ENCODE data around the gene KCND3. TPM values are rescaled to one million over a fixed set of nuclear protein-coding genes. Genes with fewer than 3 reads are reported as not detected.

The KCND3 gene
- total RNA-seq, 1 donor from 2014 or later: 0.31 TPM

- peaks cover 70% of the 10 kb centered on the region for H3K27me3 Mint-ChIP-seq (ENCODE audit: low read depth)
- H3K9me3 Mint-ChIP-seq: no peaks in the 10 kb centered on the region
- no peaks in the 10 kb centered on the region for H3K36me3 Mint-ChIP-seq
- no peak for TF ChIP-seq CTCF (IDR thresholded peaks at IDR 0.05; ENCODE audit: unreplicated experiment)
- no peak overlapping the region for H3K27ac Mint-ChIP-seq
- no peaks in the 10 kb centered on the region for H3K4me1 Mint-ChIP-seq
- no peak overlapping the region for H3K4me3 Mint-ChIP-seq
- DNase-seq (ENCODE audit: low spot score in 2 of 2, unreplicated experiment in 2 of 2): no peak
Measured at GRCh38 chr1:111958075-111958474, 31.4 kb downstream of the KCND3 start.

- Mint-ChIP-seq H3K4me1 (no peaks in the 10 kb centered on the region), H3K27me3 (ENCODE audit: low read depth) (peaks cover 72% of the 10 kb centered on the region), H3K4me3 (no peak overlapping the region), H3K36me3 (no peaks in the 10 kb centered on the region), H3K9me3 (no peaks in the 10 kb centered on the region), H3K27ac (no peak overlapping the region)
- TF ChIP-seq CTCF (IDR thresholded peaks at IDR 0.05; ENCODE audit: unreplicated experiment): no peak
- DNase-seq (ENCODE audit: low spot score in 2 of 2, unreplicated experiment in 2 of 2): no peak
Measured at GRCh38 chr1:111956155-111956771, 33.2 kb downstream of the KCND3 start.

GRCh38 chr1:111955755-111956154, 33.7 kb downstream of the KCND3 start:
- no peak for TF ChIP-seq CTCF (IDR thresholded peaks at IDR 0.05; ENCODE audit: unreplicated experiment)
- no peak overlapping the region for H3K4me3 Mint-ChIP-seq
- no peaks in the 10 kb centered on the region for H3K4me1 Mint-ChIP-seq
- H3K36me3 Mint-ChIP-seq: no peaks in the 10 kb centered on the region
- DNase-seq (ENCODE audit: low spot score in 2 of 2, unreplicated experiment in 2 of 2): no peak
- H3K9me3 Mint-ChIP-seq: no peaks in the 10 kb centered on the region
- H3K27me3 Mint-ChIP-seq (ENCODE audit: low read depth): peaks cover 71% of the 10 kb centered on the region
- no peak overlapping the region for H3K27ac Mint-ChIP-seq

- DNase-seq (ENCODE audit: low spot score in 2 of 2, unreplicated experiment in 2 of 2): no peak
- Mint-ChIP-seq H3K27ac (no peak overlapping the region), H3K4me3 (no peak overlapping the region), H3K27me3 (ENCODE audit: low read depth) (peaks cover 57% of the 10 kb centered on the region), H3K4me1 (no peaks in the 10 kb centered on the region), H3K9me3 (no peaks in the 10 kb centered on the region), H3K36me3 (no peaks in the 10 kb centered on the region)
- TF ChIP-seq CTCF (IDR thresholded peaks at IDR 0.05; ENCODE audit: unreplicated experiment): no peak
Measured at GRCh38 chr1:111953797-111954196, 35.7 kb downstream of the KCND3 start.

GRCh38 chr1:111952125-111952657, 37.3 kb downstream of the KCND3 start:
- H3K4me1 Mint-ChIP-seq: no peaks in the 10 kb centered on the region
- H3K27me3 Mint-ChIP-seq (ENCODE audit: low read depth): peaks cover 55% of the 10 kb centered on the region
- no peak for DNase-seq (ENCODE audit: low spot score in 2 of 2, unreplicated experiment in 2 of 2)
- H3K36me3 Mint-ChIP-seq: no peaks in the 10 kb centered on the region
- no peak for TF ChIP-seq CTCF (IDR thresholded peaks at IDR 0.05; ENCODE audit: unreplicated experiment)
- H3K27ac Mint-ChIP-seq: no peak overlapping the region
- no peaks in the 10 kb centered on the region for H3K9me3 Mint-ChIP-seq
- H3K4me3 Mint-ChIP-seq: no peak overlapping the region
